ENCODE results near the gene TMEM145.

TMEM145 gene

GRCh38 chr19:42313840-42314755 is 989 bp downstream of the TMEM145 start:
- Histone ChIP-seq H3K27ac (ENCODE audit: low read depth, low read length) (no peak overlapping the region), H3K79me2 (ENCODE audit: insufficient read depth, low read length) (no peaks in the 10 kb centered on the region), H3K27me3 (ENCODE audit: low read length) (no peaks in the 10 kb centered on the region), H3K9ac (ENCODE audit: low read length) (peak overlapping the region; percentile 45; the same call in 1 of the 2 replicates), H4K20me1 (ENCODE audit: low read depth, low read length) (no peaks in the 10 kb centered on the region), H3K9me3 (ENCODE audit: insufficient read depth, low read length) (no peaks in the 10 kb centered on the region), H3K4me2 (ENCODE audit: low read depth, low read length, poor library complexity, severe bottlenecking) (peak overlapping the region; percentile 50), H3K36me3 (ENCODE audit: low read length) (no peaks in the 10 kb centered on the region), H3F3A (ENCODE audit: insufficient read depth) (no peaks in the 10 kb centered on the region), H2AFZ (ENCODE audit: low read depth, low read length, severe bottlenecking) (no peak overlapping the region), H3K4me3 (ENCODE audit: insufficient read depth, low read length, poor library complexity, severe bottlenecking) (no peak overlapping the region), H3K9me2 (replicated peaks; ENCODE audit: insufficient read depth, low read length) (no peaks in the 10 kb centered on the region)
- TF ChIP-seq CTCF (IDR thresholded peaks at IDR 0.05; ENCODE audit: insufficient read depth, low read length, poor library complexity, severe bottlenecking) (no peak), EZH2phosphoT487 (conservative IDR thresholded peaks at IDR 0.05; ENCODE audit: low read length) (no peak)

- Histone ChIP-seq H3K4me2 (ENCODE audit: low read depth, low read length, poor library complexity, severe bottlenecking) (no peak overlapping the region), H3K27ac (ENCODE audit: low read depth, low read length) (no peak overlapping the region), H4K20me1 (ENCODE audit: low read depth, low read length) (no peaks in the 10 kb centered on the region), H3K79me2 (ENCODE audit: insufficient read depth, low read length) (no peaks in the 10 kb centered on the region), H3K27me3 (ENCODE audit: low read length) (no peaks in the 10 kb centered on the region), H3K36me3 (ENCODE audit: low read length) (no peaks in the 10 kb centered on the region), H3F3A (ENCODE audit: insufficient read depth) (no peaks in the 10 kb centered on the region), H3K9me3 (ENCODE audit: insufficient read depth, low read length) (no peaks in the 10 kb centered on the region), H3K4me3 (ENCODE audit: insufficient read depth, low read length, poor library complexity, severe bottlenecking) (no peak overlapping the region), H2AFZ (ENCODE audit: low read depth, low read length, severe bottlenecking) (no peak overlapping the region), H3K9me2 (replicated peaks; ENCODE audit: insufficient read depth, low read length) (no peaks in the 10 kb centered on the region), H3K9ac (ENCODE audit: low read length) (no peak overlapping the region)
- TF ChIP-seq EZH2phosphoT487 (conservative IDR thresholded peaks at IDR 0.05; ENCODE audit: low read length) (no peak), CTCF (IDR thresholded peaks at IDR 0.05; ENCODE audit: insufficient read depth, low read length, poor library complexity, severe bottlenecking) (no peak)
These were observed 1.9 kb downstream of the TMEM145 start for GRCh38 chr19:42315024-42315423.

GRCh38 chr19:42316223-42317211 is 3.4 kb downstream of the TMEM145 start:
- no peaks in the 10 kb centered on the region for H3F3A ChIP-seq (ENCODE audit: insufficient read depth)
- H3K36me3 ChIP-seq (ENCODE audit: low read length): no peaks in the 10 kb centered on the region
- H3K79me2 ChIP-seq (ENCODE audit: insufficient read depth, low read length): no peaks in the 10 kb centered on the region
- no peaks in the 10 kb centered on the region for H3K9me2 ChIP-seq (replicated peaks; ENCODE audit: insufficient read depth, low read length)
- H4K20me1 ChIP-seq (ENCODE audit: low read depth, low read length): no peaks in the 10 kb centered on the region
- no peaks in the 10 kb centered on the region for H3K9me3 ChIP-seq (ENCODE audit: insufficient read depth, low read length)
- peak overlapping the region; percentile 6; the same call in 1 of the 2 replicates for H3K27ac ChIP-seq (ENCODE audit: low read depth, low read length)
- H2AFZ ChIP-seq (ENCODE audit: low read depth, low read length, severe bottlenecking): peak overlapping the region; percentile 27
- H3K27me3 ChIP-seq (ENCODE audit: low read length): no peaks in the 10 kb centered on the region
- H3K4me2 ChIP-seq (ENCODE audit: low read depth, low read length, poor library complexity, severe bottlenecking): peak overlapping the region; percentile 45
- H3K9ac ChIP-seq (ENCODE audit: low read length): peak overlapping the region; percentile 36
- no peak overlapping the region for H3K4me3 ChIP-seq (ENCODE audit: insufficient read depth, low read length, poor library complexity, severe bottlenecking)
- TF ChIP-seq EZH2phosphoT487 (conservative IDR thresholded peaks at IDR 0.05; ENCODE audit: low read length) (no peak), CTCF (IDR thresholded peaks at IDR 0.05; ENCODE audit: insufficient read depth, low read length, poor library complexity, severe bottlenecking) (no peak)

Measured in SU-DHL-6 (cell line).